IMR-90 (cell line): ENCODE measurements around the gene KRT77. TPM values are rescaled to one million over a fixed set of nuclear protein-coding genes. Genes with fewer than 3 reads are reported as not detected.

ENCODE experiments used
- ATAC-seq: fragments of 200-7000 bp; cut with Tn5 transposase; 2 replicates; pipeline ENCODE4 v1.9.1; 2020; ENCODE audit warnings: low read depth, mild to moderate bottlenecking, moderate library complexity
- BruUV-seq: library from RNA; stranded (reverse); fragments of 400-500 nt; replicated peaks from 2 replicates; lab custom pipeline; 2021; lab: Mats Ljungman, UMichigan
- CTCF ChIA-PET: fragments of 300-600 bp; formaldehyde crosslinking; extraction: SDS; loops from one replicate; lab custom pipeline; 2021; ENCODE audit warnings: antibody characterized with exemption; lab: Yijun Ruan, JAX
- POLR2A ChIA-PET: fragments of 300-600 bp; sonication (Branson Sonifier 250); formaldehyde crosslinking; loops from one replicate; lab custom pipeline; 2022; ENCODE audit warnings: antibody characterized with exemption; ENCODE audit not compliant: unreplicated experiment; lab: Charles Lee
- DNase-seq: peaks from one replicate; pipeline ENCODE4 v3.0.0; 2013
- H2AFZ ChIP-seq: replicated peaks from 2 replicates; pipeline ENCODE3; 2013; ENCODE audit warnings: low read length, mild to moderate bottlenecking; ENCODE audit not compliant: poor library complexity
- H2AK5ac ChIP-seq: 2 replicates; pipeline ENCODE4 v1.6.1; 2013; ENCODE audit warnings: low read depth, low read length, inconsistent platforms
- H2AK9ac ChIP-seq: replicated peaks from 2 replicates; pipeline ENCODE3; 2013; ENCODE audit warnings: mild to moderate bottlenecking, low read depth, low read length, moderate library complexity; ENCODE audit not compliant: poor library complexity
- H2BK120ac ChIP-seq: 2 replicates; pipeline ENCODE4 v1.6.1; 2013; ENCODE audit warnings: low read depth, low read length, inconsistent platforms
- H2BK15ac ChIP-seq: 3 replicates; pipeline ENCODE4 v1.6.1; 2013; ENCODE audit warnings: low read depth, low read length, inconsistent platforms
- H2BK20ac ChIP-seq: 2 replicates; pipeline ENCODE4 v1.6.1; 2013; ENCODE audit warnings: low read depth, mild to moderate bottlenecking, inconsistent platforms, low read length, moderate library complexity
- H2BK5ac ChIP-seq: 2 replicates; pipeline ENCODE4 v1.6.1; 2013; ENCODE audit warnings: mild to moderate bottlenecking, low read depth, low read length, inconsistent platforms; ENCODE audit not compliant: poor library complexity, severe bottlenecking
- H3K14ac ChIP-seq: replicated peaks from 2 replicates; pipeline ENCODE4 v1.6.1; 2013; ENCODE audit warnings: low read depth, low read length, inconsistent platforms
- H3K18ac ChIP-seq: 2 replicates; pipeline ENCODE4 v1.6.1; 2013; ENCODE audit warnings: low read depth, low read length, control low read depth
- H3K23ac ChIP-seq: 2 replicates; pipeline ENCODE4 v1.6.1; 2013; ENCODE audit warnings: low read depth, low read length, inconsistent platforms
- H3K27ac ChIP-seq: 2 replicates; pipeline ENCODE4 v1.5.1; 2013; ENCODE audit warnings: mild to moderate bottlenecking, control low read depth, low read length; ENCODE audit not compliant: insufficient read depth
- H3K27me3 ChIP-seq: 2 replicates; pipeline ENCODE4 v1.6.1; 2013; ENCODE audit warnings: low read length; ENCODE audit not compliant: control insufficient read depth, insufficient read depth
- H3K36me3 ChIP-seq: 2 replicates; pipeline ENCODE4 v1.6.1; 2013; ENCODE audit warnings: low read length, mixed read lengths; ENCODE audit not compliant: control insufficient read depth, insufficient read depth
- H3K4ac ChIP-seq: 2 replicates; pipeline ENCODE4 v1.6.1; 2013; ENCODE audit warnings: low read depth, low read length, inconsistent platforms
- H3K4me1 ChIP-seq: 2 replicates; pipeline ENCODE4 v1.6.1; 2013; ENCODE audit warnings: low read length, mixed read lengths; ENCODE audit not compliant: control insufficient read depth, insufficient read depth
- H3K4me2 ChIP-seq: 2 replicates; pipeline ENCODE4 v1.6.1; 2013; ENCODE audit warnings: low read depth, mild to moderate bottlenecking, control low read depth, low read length, moderate library complexity
- H3K4me3 ChIP-seq: 2 replicates; pipeline ENCODE4 v1.5.1; 2013; ENCODE audit warnings: low read depth, mild to moderate bottlenecking, control low read depth, low read length, moderate library complexity; ENCODE audit not compliant: insufficient read depth
- H3K56ac ChIP-seq: 2 replicates; pipeline ENCODE4 v1.6.1; 2013; ENCODE audit warnings: low read length, inconsistent platforms; ENCODE audit not compliant: insufficient read depth; ENCODE audit errors: extremely low read depth
- H3K79me1 ChIP-seq, 2 experiments: 2 replicates each; pipeline ENCODE4 v1.6.1; 2013; ENCODE audit warnings: low read length in 2 of 2, inconsistent platforms in 1 of 2, low read depth in 1 of 2
- H3K9ac ChIP-seq: 2 replicates; pipeline ENCODE4 v1.6.1; 2013; ENCODE audit warnings: low read depth, low read length, control low read depth
- H3K9me1 ChIP-seq: 2 replicates; pipeline ENCODE4 v1.6.1; 2013; ENCODE audit warnings: low read length, inconsistent platforms; ENCODE audit not compliant: insufficient read depth
- H3K9me3 ChIP-seq: 2 replicates; pipeline ENCODE4 v1.6.1; 2013; ENCODE audit warnings: low read length; ENCODE audit not compliant: control insufficient read depth, insufficient read depth
- H4K20me1 ChIP-seq: 2 replicates; pipeline ENCODE4 v1.6.1; 2013; ENCODE audit warnings: low read length, inconsistent platforms; ENCODE audit not compliant: insufficient read depth
- H4K5ac ChIP-seq: 2 replicates; pipeline ENCODE4 v1.6.1; 2013; ENCODE audit warnings: mild to moderate bottlenecking, low read depth, low read length, control low read depth
- H4K8ac ChIP-seq, 2 experiments: 2 replicates each; pipeline ENCODE4 v1.6.1; 2013; ENCODE audit warnings: low read depth in 2 of 2, low read length in 2 of 2, control low read depth in 1 of 2, inconsistent platforms in 1 of 2
- H4K91ac ChIP-seq: 2 replicates; pipeline ENCODE4 v1.6.1; 2013; ENCODE audit warnings: low read depth, low read length, inconsistent platforms; ENCODE audit not compliant: insufficient read depth
- POLR2A ChIP-seq: IDR thresholded peaks from 2 replicates; pipeline ENCODE4 v1.6.1; 2012; ENCODE audit warnings: mild to moderate bottlenecking, low read depth, low read length
- SMC3 ChIP-seq: fragments of 150-350 bp; IDR thresholded peaks from 2 replicates; pipeline ENCODE4 v1.6.1; 2016; ENCODE audit warnings: low read depth, mild to moderate bottlenecking, antibody characterized with exemption, low read length, moderate library complexity
- USF2 ChIP-seq: fragments of 150-350 bp; IDR thresholded peaks from 2 replicates; pipeline ENCODE4 v1.6.1; 2017; ENCODE audit warnings: mild to moderate bottlenecking, antibody characterized with exemption, low read length, low read depth
- WGBS, 2 experiments: methylation state at CpG; one replicate each; pipeline versions ENCODE4 v1.1.5 to v1.1.7; 2013; ENCODE audit warnings: missing lambda C conversion rate in 2 of 2; ENCODE audit not compliant: insufficient read length in 1 of 2; ENCODE audit errors: extremely low coverage in 2 of 2; 5-methylcytosine and 5-hydroxymethylcytosine counted together
- dilution Hi-C: fragments of 300-500 bp; cut with HindIII; formaldehyde crosslinking; loops from one replicate; pipeline ENCODE4 v1.14.3; 2018; ENCODE audit warnings: low sequenced_read_pairs; ENCODE audit not compliant: unreplicated experiment
- in situ Hi-C: fragments of 300-500 bp; cut with MboI; formaldehyde crosslinking; loops from 3 replicates; pipeline ENCODE4 v1.14.3; 2019; ENCODE audit warnings: low sequenced_read_pairs, inconsistent platforms, mixed read lengths
- intact Hi-C: fragments of 100-400 bp; cut with micrococcal nuclease; formaldehyde crosslinking; loops from 2 replicates; pipeline ENCODE4 v1.10.0; 2022
- polyA plus RNA-seq, 3 experiments: library from polyadenylated mRNA; depleted of rRNA; stranded (reverse); fragments of >200 nt; gene quantifications; 2 replicates each; pipeline ENCODE4 v1.2.3, GENCODE V29; 2012; ENCODE audit warnings: low replicate concordance in 1 of 3
- total RNA-seq: library from RNA; depleted of rRNA; stranded (reverse); fragments of >200 nt; gene quantifications from 2 replicates; pipeline ENCODE4 v1.2.3, GENCODE V29; 2012

The KRT77 gene
- total and polyA plus RNA-seq, 2 of the 4 experiments (the other 2 are of a cell fraction) = not detected

GRCh38 chr12:52674433-52674775, 28.9 kb downstream of the KRT77 start:
- no peak overlapping the region for H3K27ac ChIP-seq
- intact Hi-C loops = no loop called here
- H3K27me3 ChIP-seq = peaks cover 21% of the 10 kb centered on the region
- POLR2A ChIA-PET = no interaction called here
- CTCF ChIA-PET = no interaction called here
- dilution Hi-C loops = no loop called here
- H3K18ac ChIP-seq = no peak overlapping the region
- no peak overlapping the region for H3K4me3 ChIP-seq
- TF ChIP-seq SMC3 = no peak
- TF ChIP-seq POLR2A = no peak
- TF ChIP-seq USF2 = no peak
- H4K5ac ChIP-seq = no peak overlapping the region
- H2AK5ac ChIP-seq = no peak overlapping the region
- DNase-seq (no peak), ATAC-seq (no peak)
- H3K9ac ChIP-seq = no peak overlapping the region
- no peak overlapping the region for H2BK15ac ChIP-seq
- no peak overlapping the region for H4K91ac ChIP-seq
- no peak overlapping the region for H2BK120ac ChIP-seq
- H3K4me1 ChIP-seq = no peaks in the 10 kb centered on the region
- H3K36me3 ChIP-seq = no peaks in the 10 kb centered on the region
- no CpG with 5 or more reads among the region's 4 CpGs for WGBS, 2 experiments
- H3K4ac ChIP-seq = no peak overlapping the region
- no peak overlapping the region for H2AFZ ChIP-seq
- H3K9me3 ChIP-seq = no peaks in the 10 kb centered on the region
- in situ Hi-C loops = no loop called here
- no peak overlapping the region for H3K56ac ChIP-seq
- no peaks in the 10 kb centered on the region for H3K79me1 ChIP-seq
- no peak overlapping the region for H2AK9ac ChIP-seq
- no TSS peak for BruUV-seq
- H4K20me1 ChIP-seq = no peaks in the 10 kb centered on the region
- H2BK5ac ChIP-seq = no peak overlapping the region
- H4K8ac ChIP-seq = no peak overlapping the region
- H3K14ac ChIP-seq = no peak overlapping the region
- no peak overlapping the region for H2BK20ac ChIP-seq
- no peaks in the 10 kb centered on the region for H3K9me1 ChIP-seq
- no peak overlapping the region for H3K23ac ChIP-seq
- H3K4me2 ChIP-seq = no peak overlapping the region
